ENCODE measurements around the gene ASB18.

ASB18 gene

DNA sequence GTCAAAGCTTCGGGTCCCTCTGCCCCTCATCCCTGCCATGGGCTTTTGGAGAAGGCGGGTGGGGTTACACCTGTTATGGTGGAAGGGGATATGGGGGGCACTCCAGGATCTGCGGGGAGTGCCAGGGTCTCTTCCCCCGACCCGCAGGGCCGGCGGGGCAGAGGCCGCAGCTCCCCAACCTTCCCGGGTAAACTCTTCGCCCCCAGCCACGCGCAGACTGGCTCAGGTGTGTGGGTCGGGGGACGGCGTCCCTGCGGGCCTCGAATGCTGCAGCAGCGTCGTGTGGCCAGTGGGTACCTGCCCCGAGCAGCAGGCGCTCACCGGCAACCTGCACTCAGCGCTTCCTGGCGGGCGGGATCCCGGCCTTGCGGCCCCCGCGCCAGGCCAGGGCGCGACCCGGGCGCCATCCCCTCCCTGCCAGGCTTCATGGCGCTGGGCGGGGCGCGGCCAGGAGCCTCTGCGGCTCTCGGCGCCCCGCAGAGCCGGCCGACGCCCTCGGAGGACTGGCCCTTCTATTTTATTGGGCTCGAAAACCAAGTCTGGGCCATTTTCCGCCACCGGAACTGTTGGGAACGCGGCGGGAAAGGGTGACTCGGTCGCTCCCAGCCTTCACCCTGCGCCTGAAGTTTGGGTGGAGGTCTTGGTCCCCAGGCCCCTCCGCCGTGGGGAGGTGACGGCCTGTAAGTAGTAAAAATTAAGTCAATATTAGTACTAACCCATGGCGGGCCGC is 100.6 kb downstream of the ASB18 start:
- DNase-seq (ENCODE audit: low spot score), result no peak

DNA sequence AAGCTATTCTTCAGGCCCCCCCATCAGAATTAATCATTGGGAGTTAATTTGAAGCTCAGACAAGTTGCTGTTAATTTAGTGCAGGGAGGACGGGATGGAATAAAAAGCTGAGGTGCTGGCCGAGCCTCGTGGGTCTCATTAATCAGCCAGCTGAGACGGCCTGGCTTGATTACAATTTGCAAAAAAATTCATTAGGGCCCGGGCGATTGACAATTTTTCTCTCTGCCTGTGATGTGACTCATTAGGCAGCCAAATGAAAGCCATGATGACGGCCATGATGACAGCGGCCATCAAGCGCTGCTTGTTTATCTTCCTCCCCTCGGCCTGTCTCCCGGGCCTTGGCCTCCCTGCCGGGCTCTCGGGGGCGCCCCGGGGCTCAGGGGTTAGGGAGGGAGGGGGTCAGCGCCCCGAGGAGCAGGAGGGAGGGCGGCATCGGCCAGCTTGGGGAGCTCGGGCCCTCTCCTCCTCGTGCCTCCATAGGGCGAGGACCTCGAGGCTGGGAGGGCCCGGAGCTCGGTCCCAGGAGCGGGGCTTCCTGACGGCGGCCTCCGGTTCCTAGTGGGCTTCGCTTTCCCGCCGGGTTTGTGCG is 101.2 kb downstream of the ASB18 start:
- DNase-seq (ENCODE audit: low spot score), result no peak

DNA sequence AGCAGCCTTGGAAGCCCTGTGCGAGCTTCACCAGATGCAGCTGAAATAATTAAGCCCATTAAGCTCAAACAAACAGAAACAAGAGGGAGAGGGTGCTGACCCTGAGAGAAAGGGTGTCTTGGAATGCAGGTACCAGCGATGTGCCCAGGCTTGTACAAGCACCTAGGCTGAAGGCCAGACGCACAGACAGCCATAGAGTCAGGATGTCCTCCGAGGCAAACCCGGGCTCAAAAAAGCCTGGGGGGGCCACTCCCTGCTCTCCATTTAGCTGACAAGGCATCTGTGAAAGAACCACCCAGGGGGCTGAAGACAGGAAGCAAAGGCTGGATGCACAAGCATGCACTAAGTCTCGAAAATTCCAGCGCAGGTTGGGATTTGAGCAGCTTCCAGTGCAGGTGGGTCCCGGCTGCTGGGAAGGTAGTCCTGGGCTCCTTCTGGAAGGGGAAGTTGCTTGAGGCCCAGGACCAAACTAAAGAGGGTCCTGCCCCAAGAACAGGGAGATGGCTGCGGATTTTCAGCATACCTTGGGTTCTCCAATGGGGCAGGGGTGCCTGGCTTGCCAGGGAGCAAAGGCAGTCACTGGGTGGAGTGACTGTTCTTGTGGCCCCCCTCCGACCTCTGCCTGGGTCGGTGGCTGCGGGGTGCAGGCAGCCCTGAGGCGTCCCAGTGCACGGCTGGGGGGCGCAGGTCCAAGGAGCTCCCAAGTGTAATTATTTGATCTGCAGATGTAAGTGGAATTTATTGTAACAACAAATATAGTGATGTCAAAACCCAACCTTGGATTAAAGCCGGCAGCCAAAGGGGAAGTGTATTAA is 102.0 kb downstream of the ASB18 start:
- no peak for DNase-seq (ENCODE audit: low spot score)

DNA sequence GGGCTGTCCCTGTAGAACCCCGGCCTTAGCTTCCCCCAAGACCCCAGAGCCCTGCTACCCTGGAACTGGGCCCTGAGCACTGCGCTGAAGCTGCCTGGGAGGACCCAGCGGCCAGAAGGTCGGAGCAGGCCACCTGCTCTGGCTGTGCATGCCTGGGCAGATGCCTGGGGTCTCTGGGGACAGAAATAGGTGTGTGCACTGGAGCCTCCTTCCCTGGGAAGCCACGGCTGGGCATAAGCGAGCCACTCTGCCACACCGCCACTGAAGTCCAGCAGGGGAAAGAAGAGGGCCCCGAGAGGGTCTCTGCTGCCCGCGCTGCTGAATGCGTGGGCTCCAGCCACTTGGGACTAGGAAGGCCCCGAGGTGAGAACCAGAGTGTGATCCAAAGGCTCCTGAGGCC is 102.7 kb downstream of the ASB18 start:
- DNase-seq (ENCODE audit: low spot score), result no peak

DNA sequence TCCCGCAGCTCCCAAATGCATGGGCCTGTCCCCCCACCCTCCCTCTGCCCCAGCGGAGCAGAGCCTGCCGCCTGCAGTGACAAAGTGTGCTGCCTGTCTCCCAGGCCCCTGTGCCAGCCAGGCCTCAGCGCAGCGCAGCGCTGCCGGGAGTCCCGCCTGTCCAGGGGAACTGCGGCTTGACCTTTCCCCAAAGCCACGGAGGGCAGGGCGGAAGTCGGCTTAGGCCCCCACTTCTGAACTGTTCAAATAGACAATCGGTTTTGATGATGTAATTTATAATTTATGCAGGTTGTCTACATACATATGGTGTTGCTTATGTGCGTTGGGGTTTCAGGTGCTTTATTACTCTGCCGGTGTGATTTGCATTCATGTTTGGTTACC is 103.1 kb downstream of the ASB18 start:
- no peak for DNase-seq (ENCODE audit: low spot score)

DNA sequence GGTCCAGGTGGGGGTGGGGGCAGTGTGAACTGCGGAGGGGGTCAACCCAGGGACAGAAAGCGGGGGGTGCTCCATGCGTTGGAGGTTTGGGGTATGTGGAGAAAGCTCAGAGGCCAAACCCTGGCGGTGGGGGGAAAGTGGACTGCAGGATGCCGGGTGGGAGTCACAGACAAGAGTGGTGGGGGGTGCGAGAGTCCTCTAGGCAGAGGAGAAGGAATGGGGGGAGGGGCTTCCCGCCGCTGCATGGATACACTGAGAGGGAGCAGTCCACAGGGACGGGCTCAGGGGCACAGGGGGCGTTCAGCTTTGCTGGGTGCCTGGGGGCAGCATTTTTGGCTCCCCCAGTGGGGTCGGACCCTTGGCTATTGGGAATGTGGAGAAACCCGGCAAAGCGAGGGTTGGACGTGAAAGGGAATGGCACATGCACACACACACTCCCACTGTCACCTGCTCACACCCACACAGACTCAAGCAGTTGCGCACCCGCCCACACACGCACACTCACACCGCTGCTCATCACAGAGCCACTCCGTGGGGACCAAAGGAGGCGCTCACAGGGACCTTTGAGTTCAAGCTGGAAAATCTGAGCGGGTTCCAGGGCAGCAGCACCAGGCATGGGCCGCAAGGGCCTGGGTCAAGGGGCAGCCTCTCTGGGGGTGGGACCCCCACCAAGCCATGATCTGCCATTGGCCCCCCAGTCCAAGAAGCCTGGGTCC is 103.7 kb downstream of the ASB18 start:
- no peak for DNase-seq (ENCODE audit: low spot score)

DNA sequence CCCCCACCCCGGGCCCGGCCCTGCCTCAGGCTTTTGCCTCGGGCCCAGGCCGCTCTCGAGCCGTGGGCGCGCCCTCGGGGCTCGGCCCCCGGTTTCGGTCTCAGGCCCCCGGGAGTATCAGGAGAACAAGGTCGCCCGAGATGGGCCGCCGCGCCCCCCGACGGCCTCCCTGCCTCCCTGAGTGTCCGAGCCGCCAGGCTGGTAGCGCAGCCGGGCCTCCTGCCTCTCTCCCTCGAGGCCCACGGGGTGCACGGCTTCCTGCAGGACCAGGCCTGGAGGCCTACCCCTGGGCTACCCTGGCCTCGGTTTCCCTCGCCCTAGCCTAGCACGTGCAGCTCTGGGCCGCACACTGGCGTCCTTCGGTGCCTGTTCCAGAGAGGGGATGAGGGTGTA is 104.4 kb downstream of the ASB18 start:
- DNase-seq (ENCODE audit: low spot score), result no peak

DNA sequence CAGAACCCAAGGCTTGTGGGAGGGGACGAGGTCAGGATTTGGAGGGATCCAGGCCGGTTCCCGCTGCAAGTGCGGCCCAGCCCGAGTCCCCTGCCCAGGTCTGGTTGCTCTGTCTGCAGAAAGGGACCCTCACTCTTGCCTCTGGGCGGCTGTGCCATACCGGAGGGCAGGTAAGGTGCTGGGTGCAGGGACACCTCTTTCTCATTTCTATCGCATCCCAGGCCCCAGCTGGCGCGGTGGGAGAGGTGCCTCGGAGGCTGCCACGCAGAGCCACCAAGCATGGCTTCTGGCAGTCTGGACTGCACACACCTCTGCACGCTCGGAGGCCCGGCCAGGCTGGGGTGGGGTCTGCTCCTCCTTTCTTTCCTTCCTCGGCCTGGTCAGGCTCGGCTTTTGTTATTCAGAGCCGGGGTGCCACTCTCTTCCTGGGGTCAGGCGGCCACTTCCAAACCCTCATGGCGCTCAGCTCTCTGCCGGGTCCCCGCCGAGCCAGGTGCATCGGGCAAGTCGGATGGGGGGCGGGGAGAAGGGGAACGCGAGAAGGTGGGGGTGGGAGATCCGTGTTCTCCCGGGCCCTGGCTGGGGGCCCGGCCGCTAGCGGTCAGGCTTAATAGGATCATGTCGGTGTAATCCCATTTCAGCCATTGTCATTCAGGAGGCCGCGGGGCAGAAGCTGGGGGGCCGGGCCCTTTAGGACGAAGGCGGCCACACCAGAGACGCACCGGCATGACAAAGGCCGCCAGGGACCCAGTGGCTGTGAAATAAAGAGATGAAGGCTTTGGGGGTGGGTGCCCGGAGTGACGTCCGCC is 105.0 kb downstream of the ASB18 start:
- no peak for DNase-seq (ENCODE audit: low spot score)

DNA sequence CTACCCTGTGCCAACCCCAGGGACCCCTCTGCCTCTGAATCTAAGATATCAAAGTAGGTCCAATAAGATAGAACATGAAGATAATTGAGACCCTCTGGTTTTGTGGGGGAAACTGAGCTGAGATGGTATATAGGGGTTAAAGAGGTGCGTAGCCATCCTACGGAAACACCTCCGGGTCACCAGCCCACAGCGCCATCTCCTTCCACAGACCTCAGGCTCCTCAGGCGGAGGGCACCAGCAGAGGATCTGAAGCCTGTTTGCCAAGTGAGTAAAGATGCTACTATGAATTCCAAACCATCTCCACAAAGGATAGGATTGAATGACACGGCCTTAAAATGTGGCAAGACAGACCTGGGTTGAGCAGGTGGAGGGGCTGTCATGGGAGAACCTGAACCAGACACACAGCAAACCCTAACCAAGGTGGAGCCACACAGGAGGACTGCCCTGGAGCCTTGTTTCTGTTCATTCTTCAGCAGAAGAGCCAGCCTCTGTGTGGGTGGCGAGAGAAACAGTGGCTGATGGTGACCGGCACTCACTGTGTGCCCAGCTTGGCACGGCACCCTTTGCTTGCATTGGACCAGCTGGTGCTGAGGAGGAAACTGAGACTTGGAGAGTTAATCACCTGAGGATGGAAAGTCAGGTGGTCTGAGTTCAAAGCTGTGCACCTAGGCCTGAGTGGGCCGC is 106.2 kb downstream of the ASB18 start:
- no peak for DNase-seq (ENCODE audit: low spot score)

DNA sequence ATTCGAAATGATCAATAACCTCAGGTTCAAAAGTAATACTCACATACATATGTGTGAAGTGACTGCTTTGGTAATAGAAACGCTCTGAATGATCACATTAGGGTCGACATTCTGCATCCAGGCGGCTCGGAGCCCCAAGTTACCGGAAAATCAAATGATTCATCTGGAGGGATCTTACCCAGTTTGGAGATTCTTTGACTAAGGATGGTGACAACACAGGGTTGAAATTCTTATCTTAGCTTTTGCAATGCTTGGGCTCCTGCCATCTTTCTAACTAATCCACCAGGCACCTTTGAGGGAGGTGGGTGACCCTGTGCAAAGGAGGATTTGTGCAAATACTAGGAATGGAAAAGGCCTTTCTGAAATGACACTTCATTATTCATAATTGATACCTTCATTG is 106.8 kb downstream of the ASB18 start:
- DNase-seq (ENCODE audit: low spot score), result no peak

DNA sequence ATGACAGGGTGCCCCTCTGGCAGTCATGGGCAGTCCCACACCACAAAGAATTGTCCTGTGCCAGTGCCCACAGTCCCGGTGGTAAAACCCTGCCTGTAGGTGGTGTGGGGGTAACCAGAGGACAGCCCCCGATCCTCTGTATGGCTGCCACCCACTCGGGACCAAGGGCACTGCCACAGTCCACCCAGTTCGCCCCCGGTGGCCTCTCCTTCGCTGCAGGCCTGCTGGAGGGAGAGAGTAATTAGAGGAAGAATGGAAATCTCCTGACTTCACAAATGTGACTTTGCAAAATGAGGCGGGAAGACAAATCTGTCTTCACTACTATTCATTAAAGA is 107.4 kb downstream of the ASB18 start:
- DNase-seq (ENCODE audit: low spot score), result no peak

DNA sequence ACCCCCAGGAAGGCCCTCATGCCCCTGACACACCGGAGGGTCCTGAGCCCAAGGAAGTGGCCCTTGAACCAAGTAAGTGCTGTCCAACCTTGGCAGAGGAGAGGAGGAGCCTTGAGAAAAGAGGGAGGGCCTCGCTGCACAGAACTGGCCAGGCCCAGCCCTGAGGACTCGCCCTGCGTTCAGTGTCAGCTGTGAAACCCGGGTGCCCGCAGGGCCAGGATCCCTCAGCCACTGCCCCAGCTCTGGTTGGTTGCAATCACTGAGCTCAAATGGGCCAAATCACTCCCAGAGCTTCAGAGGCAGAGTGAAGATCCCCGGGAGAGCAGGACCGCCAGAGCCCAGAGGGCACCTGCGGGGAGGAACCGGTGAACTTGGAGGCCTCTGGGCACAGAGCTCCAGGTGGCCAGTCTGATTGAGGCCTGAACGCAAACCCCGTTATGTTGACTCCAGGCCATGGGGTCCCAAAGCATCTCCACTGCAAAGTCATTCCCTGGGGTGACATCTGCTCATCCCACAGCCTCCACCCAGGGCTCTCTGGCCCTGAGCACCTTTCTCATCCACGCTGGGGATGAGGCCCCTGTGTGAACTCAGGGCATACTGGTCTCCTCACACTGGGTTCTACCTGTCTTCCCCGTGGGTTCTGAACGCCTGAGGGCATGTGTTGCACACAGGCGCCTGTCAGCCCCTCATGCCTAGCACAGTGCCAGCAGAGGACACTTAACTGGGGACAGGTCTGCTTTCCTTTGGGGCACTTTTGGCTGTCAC is 107.9 kb downstream of the ASB18 start:
- DNase-seq (ENCODE audit: low spot score), result no peak

DNA sequence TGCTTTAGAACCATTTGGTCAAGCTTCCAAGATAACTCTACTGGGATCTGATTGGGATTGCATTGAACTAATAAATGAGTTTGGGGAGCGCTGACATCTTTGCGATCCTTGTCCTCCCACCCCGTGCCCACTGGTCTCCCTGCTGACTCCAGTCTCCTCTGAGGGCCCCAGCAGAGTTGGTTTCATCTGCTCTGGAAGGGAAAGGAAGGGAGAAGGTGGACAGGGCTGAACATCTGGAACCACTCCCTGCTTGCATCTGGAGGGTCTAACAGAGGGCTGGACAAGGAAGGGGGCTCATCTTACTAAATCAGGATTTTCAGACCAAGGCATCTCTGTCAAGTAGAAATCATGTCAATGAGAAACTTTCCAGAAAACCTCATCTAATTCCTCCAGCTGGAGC is 108.8 kb downstream of the ASB18 start:
- no peak for DNase-seq (ENCODE audit: low spot score)

DNA sequence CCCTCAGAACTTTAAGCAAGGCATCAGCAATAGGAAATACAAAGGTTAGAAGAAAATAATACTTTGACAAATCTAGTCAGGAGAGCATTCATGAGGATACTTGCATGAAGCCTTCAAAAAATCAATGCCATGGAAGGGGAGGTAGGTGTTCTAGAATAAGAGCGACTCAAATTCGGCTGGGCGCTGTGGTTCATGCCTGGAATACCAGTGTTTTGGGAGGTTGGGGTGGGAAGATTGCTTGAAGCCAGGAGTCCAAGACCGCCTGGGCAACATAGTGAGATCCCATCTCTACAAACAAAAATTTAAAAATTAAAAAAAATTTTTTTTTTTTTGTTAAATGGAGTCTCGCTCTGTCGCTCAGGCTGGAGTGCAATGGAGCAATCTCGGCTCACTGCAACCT is 117.8 kb downstream of the ASB18 start:
- DNase-seq (ENCODE audit: low spot score), result no peak

DNA sequence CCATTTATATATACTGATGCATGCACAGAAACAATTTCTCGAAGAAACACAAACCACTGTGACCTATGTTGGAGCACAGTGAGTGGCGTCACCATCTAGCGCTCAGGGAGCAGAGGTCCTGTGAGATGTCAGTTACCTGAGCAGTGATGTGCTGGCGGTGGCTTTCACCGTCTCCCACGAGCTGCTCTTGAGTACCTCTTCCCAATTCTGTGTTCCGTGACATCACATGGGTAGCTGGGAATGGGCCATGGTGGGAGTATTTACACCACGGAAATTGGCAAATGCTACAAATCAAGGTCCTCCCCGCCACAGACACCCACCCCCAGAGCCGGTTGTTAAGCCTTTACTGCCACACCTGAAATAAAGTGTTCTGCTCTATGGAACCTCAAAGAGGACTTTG is 120.4 kb downstream of the ASB18 start:
- DNase-seq (ENCODE audit: low spot score), result no peak
